Activated gamma-delta T cell treated with anti-CD3 and anti-CD28 coated beads, Interleukin-2, amount 50 U/mL, for 16 hours (primary cell): Measurements from ENCODE around the gene CBX6.

Source experiments
- DNase-seq: peaks from one replicate; pipeline ENCODE4 v3.0.0-alpha.2; 2020; ENCODE audit warnings: low read depth

The CBX6 gene

DNA sequence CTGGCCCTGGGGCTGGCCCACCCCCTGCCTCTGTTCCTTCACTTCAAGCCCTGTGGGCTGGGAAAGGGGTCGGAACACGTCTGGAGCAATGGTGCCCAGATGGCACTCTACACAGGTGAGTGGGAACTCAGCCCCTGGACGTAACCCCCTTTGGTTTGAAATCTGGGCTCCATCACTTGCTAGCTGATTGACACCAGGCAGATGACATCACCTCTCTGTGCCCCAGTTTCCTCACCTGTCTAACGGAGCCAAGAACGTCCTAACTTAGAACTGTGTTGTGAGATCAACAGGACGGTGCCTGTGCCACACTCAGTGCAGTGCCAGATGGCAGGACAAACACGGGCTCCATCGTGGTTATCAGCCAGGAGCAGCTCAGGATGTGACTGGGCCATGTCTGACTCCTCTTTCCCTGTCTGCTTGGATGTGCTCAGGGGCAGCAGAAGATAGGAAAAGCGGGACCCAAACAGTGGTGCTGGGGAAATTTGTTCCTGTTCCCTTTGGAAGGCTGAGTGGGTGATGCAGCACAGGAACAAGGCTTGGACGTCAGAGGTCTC, 52.6 kb downstream of the CBX6 start:
- no peak for DNase-seq

DNA sequence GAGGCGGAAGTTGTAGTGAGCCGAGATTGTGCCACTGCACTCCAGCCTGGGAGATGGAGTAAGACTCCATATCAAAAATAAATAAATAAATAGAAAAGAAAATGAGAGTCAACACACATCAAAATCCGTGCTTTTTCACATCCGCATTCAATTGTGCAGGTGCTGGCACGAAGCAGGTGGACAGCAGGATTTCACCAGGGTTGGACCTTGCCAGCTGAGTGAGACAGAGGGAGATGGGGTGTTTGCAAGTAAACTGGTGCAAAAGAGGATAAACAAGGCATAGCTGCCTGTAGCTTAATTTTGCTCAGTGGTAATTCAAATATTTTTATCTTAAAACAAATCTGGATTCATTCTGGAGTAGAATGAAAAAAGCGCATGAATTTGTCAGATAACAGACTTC, 54.8 kb downstream of the CBX6 start:
- DNase-seq: no peak

DNA sequence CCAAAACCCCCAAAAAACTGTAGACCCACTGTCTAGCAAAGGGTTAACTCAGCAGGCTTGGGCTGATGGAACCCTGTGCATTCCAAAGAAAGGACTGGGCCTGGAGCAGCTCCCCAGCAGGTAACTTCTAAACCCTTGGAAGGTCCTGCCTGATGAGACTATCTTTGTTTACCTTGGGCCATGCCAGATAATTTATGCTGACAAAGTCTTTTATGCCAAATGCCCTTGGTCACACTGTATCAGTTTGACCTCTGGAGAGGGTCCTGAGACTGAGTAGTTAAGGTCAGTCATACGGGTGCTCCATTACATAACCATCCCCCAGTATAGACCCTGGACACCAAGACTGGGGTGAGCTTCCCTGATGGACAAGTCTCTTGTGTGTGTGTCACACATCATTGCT, 56.2 kb downstream of the CBX6 start:
- no peak for DNase-seq
